H1 (cell line): ENCODE results near the gene LIMS1. TPM values are rescaled to one million over a fixed set of nuclear protein-coding genes. Genes with fewer than 3 reads are reported as not detected.
"Not testable (repeated sequence)": the region's sequence is repeated elsewhere in the genome, so short reads cannot be mapped to it uniquely, and the experiment has no call there.

Experiments
- CTCF ChIA-PET: fragments of 300-600 bp; sonication (Branson Sonifier 250); formaldehyde crosslinking; loops from one replicate; lab custom pipeline; 2021; ENCODE audit not compliant: partially characterized antibody; lab: Charles Lee
- POLR2A ChIA-PET: fragments of 300-600 bp; sonication (Branson Sonifier 250); formaldehyde crosslinking; loops from one replicate; lab custom pipeline; 2021; ENCODE audit warnings: inconsistent platforms; ENCODE audit not compliant: partially characterized antibody; lab: Charles Lee
- DNase-seq, 2 experiments: peaks; one replicate each; pipeline versions ENCODE4 v3.0.0 to v3.0.0-alpha.2; 2010 to 2022; ENCODE audit warnings: low spot score in 2 of 2, low read depth in 1 of 2, mixed read lengths in 1 of 2
- FAIRE-seq: peaks from 2 replicates; lab custom pipeline; 2011; peaks lifted over from hg19 to GRCh38; lab: Jason Lieb, UNC
- H2AFZ ChIP-seq: 2 replicates; pipeline ENCODE4 v1.8.1; 2012; ENCODE audit warnings: low read length, inconsistent platforms
- H2AK5ac ChIP-seq: 2 replicates; pipeline ENCODE4 v1.6.1; 2013; ENCODE audit warnings: low read depth, low read length
- H2BK120ac ChIP-seq: replicated peaks from 2 replicates; pipeline ENCODE3; 2013; ENCODE audit warnings: low read depth, low read length, inconsistent platforms
- H2BK12ac ChIP-seq: 2 replicates; pipeline ENCODE4 v1.6.1; 2013; ENCODE audit warnings: low read depth, low read length
- H2BK15ac ChIP-seq: 2 replicates; pipeline ENCODE4 v1.6.1; 2013; ENCODE audit warnings: low read length
- H2BK20ac ChIP-seq: 2 replicates; pipeline ENCODE4 v1.6.1; 2013; ENCODE audit warnings: low read length
- H2BK5ac ChIP-seq: 2 replicates; pipeline ENCODE4 v1.6.1; 2013; ENCODE audit warnings: low read depth, low read length
- H3K14ac ChIP-seq: 2 replicates; pipeline ENCODE4 v1.6.1; 2013; ENCODE audit warnings: inconsistent platforms; ENCODE audit not compliant: insufficient read length
- H3K18ac ChIP-seq: 2 replicates; pipeline ENCODE4 v1.6.1; 2013; ENCODE audit warnings: low read length; ENCODE audit errors: extremely low read depth
- H3K23ac ChIP-seq: 2 replicates; pipeline ENCODE4 v1.6.1; 2013; ENCODE audit warnings: inconsistent platforms; ENCODE audit not compliant: insufficient read length
- H3K23me2 ChIP-seq: 2 replicates; pipeline ENCODE4 v1.6.1; 2013; ENCODE audit warnings: low read depth, low read length
- H3K27ac ChIP-seq: 2 replicates; pipeline ENCODE4 v1.6.1; 2011; ENCODE audit warnings: low read depth, low read length, inconsistent platforms
- H3K27me3 ChIP-seq, 4 experiments: replicated peaks in 1 of 4; 1 replicate in 1 of 4; 2 replicates in 3 of 4; pipeline versions ENCODE4 v1.6.1 to v1.8.1; 2011 to 2013; ENCODE audit warnings: low read length in 3 of 4, mild to moderate bottlenecking in 3 of 4, inconsistent platforms in 2 of 4, mixed read lengths in 2 of 4, moderate library complexity in 1 of 4; ENCODE audit not compliant: control insufficient read depth in 3 of 4, insufficient read depth in 3 of 4; ENCODE audit errors: extremely low read depth in 1 of 4
- H3K36me3 ChIP-seq, 4 experiments: 2 replicates each; pipeline versions ENCODE4 v1.6.1 to v1.8.1; 2011 to 2013; ENCODE audit warnings: mild to moderate bottlenecking in 4 of 4, low read length in 3 of 4, moderate library complexity in 2 of 4, control low read depth in 1 of 4, inconsistent platforms in 1 of 4; ENCODE audit not compliant: insufficient read depth in 4 of 4, control insufficient read depth in 2 of 4
- H3K4ac ChIP-seq: replicated peaks from 2 replicates; pipeline ENCODE3; 2013; ENCODE audit warnings: low read length, low read depth, mixed read lengths, inconsistent platforms; ENCODE audit not compliant: insufficient read length
- H3K4me1 ChIP-seq, 4 experiments: replicated peaks in 1 of 4; 1 replicate in 1 of 4; 2 replicates in 3 of 4; pipeline versions ENCODE4 v1.6.1 to v1.8.1; 2011 to 2013; ENCODE audit warnings: low read length in 3 of 4, inconsistent platforms in 2 of 4, mixed read lengths in 1 of 4; ENCODE audit not compliant: insufficient read depth in 4 of 4, control insufficient read depth in 3 of 4
- H3K4me2 ChIP-seq, 2 experiments: 2 replicates each; pipeline versions ENCODE4 v1.6.1 to v1.8.1; 2011 to 2013; ENCODE audit warnings: low read depth in 2 of 2, low read length in 2 of 2, control low read depth in 1 of 2, inconsistent platforms in 1 of 2, mild to moderate bottlenecking in 1 of 2; ENCODE audit not compliant: insufficient read depth in 1 of 2
- H3K4me3 ChIP-seq, 4 experiments: fragments of 200-600, 300-600 bp in 1 of 4; sonication (generic), shearing (Covaris generic), sonication (Bioruptor Twin) in 1 of 4; 2 replicates each; pipeline versions ENCODE4 v1.5.1 to v1.8.1; 2011 to 2016; ENCODE audit warnings: low read length in 4 of 4, low read depth in 3 of 4, control low read depth in 2 of 4, inconsistent platforms in 2 of 4, mild to moderate bottlenecking in 2 of 4, mixed read lengths in 1 of 4, moderate library complexity in 1 of 4; ENCODE audit not compliant: insufficient read depth in 2 of 4; ENCODE audit errors: extremely low read depth in 1 of 4
- H3K56ac ChIP-seq: replicated peaks from 2 replicates; pipeline ENCODE3; 2013; ENCODE audit warnings: low read depth, mild to moderate bottlenecking, mixed read lengths, low read length, inconsistent platforms; ENCODE audit not compliant: insufficient read length
- H3K79me1 ChIP-seq: 2 replicates; pipeline ENCODE4 v1.6.1; 2013; ENCODE audit warnings: low read depth, low read length, control low read depth
- H3K79me2 ChIP-seq, 2 experiments: 2 replicates each; pipeline versions ENCODE4 v1.6.1 to v1.8.1; 2012 to 2013; ENCODE audit warnings: low read length in 2 of 2, mild to moderate bottlenecking in 2 of 2, inconsistent platforms in 1 of 2; ENCODE audit not compliant: insufficient read depth in 2 of 2, control insufficient read depth in 1 of 2
- H3K9ac ChIP-seq, 4 experiments: replicated peaks in 1 of 4; 1 replicate in 1 of 4; 2 replicates in 3 of 4; pipeline versions ENCODE4 v1.6.1 to v1.8.1; 2011 to 2013; ENCODE audit warnings: low read depth in 3 of 4, low read length in 3 of 4, control low read depth in 2 of 4, mild to moderate bottlenecking in 2 of 4, moderate library complexity in 2 of 4, inconsistent platforms in 1 of 4; ENCODE audit errors: extremely low read depth in 1 of 4
- H3K9me3 ChIP-seq, 2 experiments: 2 replicates each; pipeline versions ENCODE4 v1.6.1 to v1.8.1; 2012 to 2013; ENCODE audit warnings: mild to moderate bottlenecking in 2 of 2, moderate library complexity in 2 of 2, control low read depth in 1 of 2, inconsistent platforms in 1 of 2, low read depth in 1 of 2, low read length in 1 of 2, mixed read lengths in 1 of 2; ENCODE audit not compliant: insufficient read depth in 2 of 2
- H4K20me1 ChIP-seq, 2 experiments: replicated peaks in 1 of 2; 2 replicates each; pipeline versions ENCODE3 to v1.8.1; 2011 to 2013; ENCODE audit warnings: inconsistent platforms in 2 of 2, low read length in 2 of 2, mild to moderate bottlenecking in 1 of 2; ENCODE audit not compliant: insufficient read depth in 2 of 2, control insufficient read depth in 1 of 2
- H4K5ac ChIP-seq: 2 replicates; pipeline ENCODE4 v1.6.1; 2013; ENCODE audit warnings: low read length, low read depth, mixed read lengths, inconsistent platforms; ENCODE audit not compliant: insufficient read length
- H4K8ac ChIP-seq: 2 replicates; pipeline ENCODE4 v1.8.0; 2013; ENCODE audit warnings: mild to moderate bottlenecking, moderate library complexity, low read length, inconsistent platforms; ENCODE audit not compliant: insufficient read depth; ENCODE audit errors: extremely low read depth
- H4K91ac ChIP-seq: replicated peaks from 2 replicates; pipeline ENCODE3; 2013; ENCODE audit warnings: low read length, mixed read lengths, inconsistent platforms; ENCODE audit not compliant: insufficient read length
- WGBS, 2 experiments: shearing (Covaris generic) in 1 of 2; methylation state at CpG; one replicate each; pipeline versions ENCODE4 v1.1.6 to v1.1.7; 2013 to 2015; ENCODE audit warnings: low lambda C conversion rate in 2 of 2, mixed read lengths in 2 of 2, inconsistent platforms in 1 of 2, low coverage in 1 of 2, missing lambda C conversion rate in 1 of 2; ENCODE audit not compliant: insufficient replicate concordance in 2 of 2, insufficient coverage in 1 of 2, insufficient read length in 1 of 2; ENCODE audit errors: extremely low coverage in 1 of 2, missing lambda C conversion rate in 1 of 2; 5-methylcytosine and 5-hydroxymethylcytosine counted together
- polyA plus RNA-seq, 7 experiments: library from polyadenylated mRNA; depleted of rRNA in 3 of 7; stranded (reverse) in 5 of 7; unstranded in 2 of 7; fragments of >200 nt in 5 of 7; fragments of 200-250 nt in 2 of 7; gene quantifications; 1 replicate in 5 of 7; 2 replicates in 1 of 7; 4 replicates in 1 of 7; pipeline versions ENCODE4 v1.2.1 to v1.2.3, GENCODE V29; 2011 to 2013; ENCODE audit warnings: missing spikeins in 2 of 7, mixed read lengths in 2 of 7
- total RNA-seq: library from RNA; stranded (reverse); fragmentation: NEBNext Ultra II Directional; extraction: Animal tissue kit (Norgen Biotek cat#: 25700); gene quantifications from 2 replicates; pipeline ENCODE4 v1.2.1, GENCODE V29; 2021

LIMS1 gene
- total and polyA plus RNA-seq, 2 of the 8 experiments (the other 6 are each of a cell fraction or from before 2014, with no cell fraction given), result 24.1 to 36.7 TPM

- not testable (repeated sequence) for H3K4me1 ChIP-seq
These were observed 129.8 kb downstream of the LIMS1 start for GRCh38 chr2:108664089-108664488.

GRCh38 chr2:108664979-108665378, 130.7 kb downstream of the LIMS1 start:
- H2BK20ac ChIP-seq, H3K14ac ChIP-seq, H2BK120ac ChIP-seq, H3K18ac ChIP-seq, H4K5ac ChIP-seq, H2BK5ac ChIP-seq, H3K79me2 ChIP-seq, H3K56ac ChIP-seq, H4K91ac ChIP-seq, H2BK12ac ChIP-seq, H4K8ac ChIP-seq, H3K4me2 ChIP-seq, H3K4ac ChIP-seq, DNase-seq, H3K9ac ChIP-seq, H3K4me3 ChIP-seq, H3K27me3 ChIP-seq, FAIRE-seq, H2BK15ac ChIP-seq, H3K79me1 ChIP-seq, H3K27ac ChIP-seq, POLR2A ChIA-PET, H2AFZ ChIP-seq, H3K23ac ChIP-seq, CTCF ChIA-PET, H3K9me3 ChIP-seq, H4K20me1 ChIP-seq, H3K23me2 ChIP-seq, H3K4me1 ChIP-seq, H3K36me3 ChIP-seq, H2AK5ac ChIP-seq: not testable (repeated sequence)
- 100% methylated on average over 1 of the region's 1 CpG; no CpG with 5 or more reads in 1 of the 2 experiments for WGBS, 2 experiments

More at GRCh38 chr2:108664089-108664488, 129.8 kb downstream of the LIMS1 start:
- DNase-seq, H2BK12ac ChIP-seq, H3K79me1 ChIP-seq, H3K4me2 ChIP-seq, H3K23me2 ChIP-seq, H2BK120ac ChIP-seq, H2BK15ac ChIP-seq, FAIRE-seq, H4K20me1 ChIP-seq, H3K14ac ChIP-seq, H2BK5ac ChIP-seq, H3K23ac ChIP-seq, H3K9ac ChIP-seq, H3K27ac ChIP-seq, H3K56ac ChIP-seq, H3K27me3 ChIP-seq, H2AFZ ChIP-seq, H3K79me2 ChIP-seq, H4K91ac ChIP-seq, H4K8ac ChIP-seq, H3K18ac ChIP-seq, H2AK5ac ChIP-seq, H3K4me3 ChIP-seq, H2BK20ac ChIP-seq, H3K36me3 ChIP-seq, H3K4ac ChIP-seq, POLR2A ChIA-PET, CTCF ChIA-PET, H4K5ac ChIP-seq, H3K9me3 ChIP-seq: not testable (repeated sequence)
- 76% methylated on average over 3 of the region's 3 CpGs; no CpG with 5 or more reads in 1 of the 2 experiments for WGBS, 2 experiments
